Upper lobe of left lung (tissue), 4 donors: Measurements from ENCODE around the gene LSP1.

Experiments
- CTCF ChIP-seq, 6 experiments: fragments of 450-650 bp in 4 of 6; fragments of 200-600 bp in 2 of 6; sonication (generic) in 2 of 6; IDR thresholded peaks; one replicate each; pipeline ENCODE4 v1.5.1; 2016 to 2019; ENCODE audit warnings: antibody characterized with exemption in 6 of 6
- POLR2A ChIP-seq, 4 donors: fragments of 450-650 bp; IDR thresholded peaks; one replicate each; pipeline ENCODE4 v1.5.1; 2016 to 2017; ENCODE audit warnings: antibody characterized with exemption in 4 of 4, mild to moderate bottlenecking in 2 of 4
- POLR2AphosphoS5 ChIP-seq, 2 donors: sonication (generic); formaldehyde crosslinking; IDR thresholded peaks; one replicate each; pipeline ENCODE4 v1.5.1; 2017; ENCODE audit warnings: antibody characterized with exemption in 2 of 2

- TF ChIP-seq CTCF (IDR thresholded peaks at IDR 0.05): no peak
- TF ChIP-seq POLR2A (IDR thresholded peaks at IDR 0.05): no peak
- no peak for TF ChIP-seq POLR2AphosphoS5 (IDR thresholded peaks at IDR 0.05)
Measured at GRCh38 chr11:1864231-1864630, 11.3 kb downstream of the LSP1 start.
